SKM-1 treated with dmso at 0.1 percent for 144 hours (cell line): Measurements from ENCODE around the gene TNFRSF6B.

Experiments
- DNase-seq: peaks from one replicate; lab custom pipeline; 2025; ENCODE audit not compliant: unreplicated experiment; lab: John Stamatoyannopoulos, UW

The TNFRSF6B gene

DNA sequence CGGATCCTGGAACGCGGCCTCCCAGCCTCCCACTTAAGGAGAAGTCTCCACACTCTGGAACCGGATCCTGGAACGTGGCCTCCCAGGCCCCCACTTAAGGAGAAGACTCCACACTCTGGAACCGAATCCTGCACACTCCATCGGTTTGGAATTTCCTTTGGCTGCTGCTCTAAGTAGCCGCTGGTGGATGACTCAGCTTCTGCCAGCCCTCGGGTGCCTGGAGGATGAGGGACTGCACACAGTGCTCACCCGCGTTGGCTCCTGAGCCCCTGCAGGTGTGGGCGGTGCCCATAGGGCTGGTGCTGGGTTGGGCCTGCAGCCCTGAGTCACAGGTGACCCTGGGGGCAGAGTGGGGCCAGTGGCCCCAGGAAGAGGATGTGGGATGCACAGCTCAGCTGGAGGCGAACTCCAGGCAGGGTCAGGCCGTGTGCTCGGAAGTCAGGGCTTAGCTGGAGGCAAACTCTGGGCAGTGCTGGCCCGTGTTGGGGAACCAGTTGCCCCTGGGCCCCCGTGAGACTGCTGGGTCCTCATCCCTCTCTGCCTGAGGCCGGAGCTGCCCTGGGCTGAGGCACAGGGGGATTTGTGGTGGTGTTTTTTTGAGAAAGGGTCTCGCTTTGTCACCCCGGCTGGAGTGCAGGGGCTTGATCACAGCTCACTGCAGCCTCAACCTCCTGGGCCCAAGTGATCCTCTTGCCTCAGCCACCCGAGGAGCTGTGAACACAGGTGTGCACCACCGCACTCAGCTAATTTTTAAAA is 13.9 kb upstream of the TNFRSF6B start:
- DNase-seq: peak; percentile 19

DNA sequence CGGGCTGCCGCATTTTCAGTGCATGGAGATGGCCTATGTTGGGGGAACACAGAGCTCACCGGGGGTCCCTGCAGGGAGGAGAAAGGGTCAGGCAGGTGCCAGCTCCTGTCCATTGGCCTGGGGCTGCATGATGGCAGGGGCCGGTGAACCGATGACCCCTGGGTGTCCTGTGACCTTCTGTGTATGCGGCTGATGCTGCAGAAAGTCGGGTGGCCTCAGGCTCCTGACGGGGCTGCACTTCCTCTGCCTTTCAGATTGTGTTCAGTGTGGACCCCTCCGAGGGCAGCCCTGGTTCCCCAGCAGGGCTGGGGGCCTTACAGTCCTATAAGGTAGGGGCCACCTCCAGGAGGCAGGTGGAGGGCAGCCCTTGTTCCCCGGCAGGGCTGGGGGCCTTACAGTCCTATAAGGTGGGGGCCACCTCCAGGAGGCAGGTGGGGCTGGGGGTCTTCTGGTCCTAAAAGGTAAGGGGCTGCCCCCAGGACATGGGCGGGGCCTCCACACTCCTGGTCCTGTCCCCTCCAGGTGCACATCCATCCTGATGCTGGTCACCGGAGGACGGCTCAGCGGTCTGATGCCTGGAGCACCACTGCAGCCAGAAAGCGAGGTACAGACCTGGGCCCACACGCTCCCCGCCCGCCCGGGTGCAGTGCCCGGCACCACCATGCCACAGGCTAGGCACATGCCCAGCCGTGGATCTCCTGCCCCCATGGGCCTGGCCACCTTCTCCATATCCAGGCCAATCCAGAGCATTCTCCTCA is 11.0 kb upstream of the TNFRSF6B start:
- no peak for DNase-seq

DNA sequence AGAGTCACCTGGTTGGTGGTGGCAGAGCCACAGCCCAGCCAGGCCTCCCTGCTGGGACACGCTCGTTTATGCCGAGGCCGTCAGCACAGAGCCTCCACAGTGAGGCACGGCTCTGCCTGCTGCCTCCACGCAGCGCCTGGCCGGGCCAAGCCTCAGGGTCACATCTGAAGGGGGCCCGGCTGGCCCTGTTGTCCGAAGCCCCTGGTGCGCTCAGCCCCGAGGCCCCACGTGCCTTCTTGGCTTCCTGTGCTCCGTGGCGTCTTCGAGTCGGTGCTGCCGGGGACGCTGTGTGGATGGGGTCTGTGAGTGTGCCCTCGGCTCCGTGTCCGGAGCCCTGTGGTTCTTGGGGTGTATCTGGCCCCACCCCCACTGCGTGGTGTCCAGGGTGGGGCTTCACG is 10.4 kb upstream of the TNFRSF6B start:
- no peak for DNase-seq

DNA sequence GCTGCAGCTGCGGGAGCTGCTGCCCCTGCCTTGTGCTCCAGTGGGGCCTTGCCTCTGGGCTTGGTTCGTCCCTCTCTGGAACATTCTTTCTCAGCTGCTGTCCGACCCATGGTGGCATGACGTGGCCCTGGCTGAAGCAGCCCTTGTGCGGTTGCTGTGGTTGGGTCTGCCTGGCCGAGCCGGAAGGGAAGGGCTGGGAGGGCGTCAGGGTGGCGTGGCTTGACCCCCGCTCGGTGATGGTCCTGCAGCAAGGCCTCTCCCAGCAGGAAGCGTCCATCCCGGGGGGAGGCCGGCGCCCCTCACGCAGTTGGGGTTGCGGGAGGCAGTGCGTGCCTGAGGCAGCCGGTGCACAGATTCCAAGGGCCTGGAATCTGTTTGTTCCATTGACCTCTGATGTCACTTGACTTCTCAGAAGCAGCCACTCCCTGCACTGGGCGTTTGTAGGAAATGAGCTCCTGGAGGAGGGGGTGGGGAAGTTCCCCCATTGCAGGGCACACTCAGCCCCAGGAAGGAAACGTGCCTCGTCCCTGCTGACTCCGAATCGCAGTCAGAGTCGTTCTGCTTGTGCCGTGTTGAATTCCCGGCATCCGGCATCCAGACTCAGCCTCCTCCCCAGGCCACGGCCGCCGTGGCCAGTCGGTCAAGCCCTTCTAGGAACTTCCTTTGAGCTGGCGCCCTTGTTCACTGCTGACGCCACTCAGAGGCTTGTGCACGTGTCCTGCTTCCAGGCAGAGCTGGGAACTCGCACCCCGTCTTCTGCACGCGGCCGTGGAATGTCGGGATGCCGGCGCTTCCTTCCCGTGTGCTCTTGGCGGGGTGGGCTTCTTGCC is 9.7 kb upstream of the TNFRSF6B start:
- DNase-seq: no peak

DNA sequence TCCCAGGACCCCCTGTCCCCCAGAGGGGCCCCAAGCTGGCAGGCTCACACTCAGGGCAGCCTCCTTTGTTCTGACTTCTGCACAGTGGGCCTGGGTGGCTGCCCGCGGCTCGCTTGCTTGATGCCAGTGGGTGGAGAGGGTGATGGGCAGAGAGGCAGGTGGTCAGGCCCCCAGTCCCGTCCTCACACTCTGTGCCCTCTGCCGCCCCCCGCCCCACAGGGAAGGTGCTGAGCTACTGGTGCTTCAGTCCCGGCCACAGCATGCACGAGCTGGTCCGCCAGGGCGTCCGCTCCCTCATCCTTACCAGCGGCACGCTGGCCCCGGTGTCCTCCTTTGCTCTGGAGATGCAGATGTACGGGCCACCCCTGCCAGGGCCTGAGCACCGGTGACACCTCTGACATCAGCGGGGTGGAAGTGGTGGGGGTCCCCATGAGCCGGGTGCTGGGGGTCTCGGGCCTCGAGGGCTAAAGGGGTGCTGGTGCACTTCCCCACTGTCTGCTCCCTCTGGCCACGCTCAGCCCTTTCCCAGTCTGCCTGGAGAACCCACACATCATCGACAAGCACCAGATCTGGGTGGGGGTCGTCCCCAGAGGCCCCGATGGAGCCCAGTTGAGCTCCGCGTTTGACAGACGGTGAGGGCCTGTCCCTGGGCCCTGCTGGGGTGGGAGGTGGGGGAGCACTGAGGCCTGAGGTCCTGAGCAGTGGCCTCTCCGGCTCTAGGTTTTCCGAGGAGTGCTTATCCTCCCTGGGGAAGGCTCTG is 8.9 kb upstream of the TNFRSF6B start:
- DNase-seq: no peak

DNA sequence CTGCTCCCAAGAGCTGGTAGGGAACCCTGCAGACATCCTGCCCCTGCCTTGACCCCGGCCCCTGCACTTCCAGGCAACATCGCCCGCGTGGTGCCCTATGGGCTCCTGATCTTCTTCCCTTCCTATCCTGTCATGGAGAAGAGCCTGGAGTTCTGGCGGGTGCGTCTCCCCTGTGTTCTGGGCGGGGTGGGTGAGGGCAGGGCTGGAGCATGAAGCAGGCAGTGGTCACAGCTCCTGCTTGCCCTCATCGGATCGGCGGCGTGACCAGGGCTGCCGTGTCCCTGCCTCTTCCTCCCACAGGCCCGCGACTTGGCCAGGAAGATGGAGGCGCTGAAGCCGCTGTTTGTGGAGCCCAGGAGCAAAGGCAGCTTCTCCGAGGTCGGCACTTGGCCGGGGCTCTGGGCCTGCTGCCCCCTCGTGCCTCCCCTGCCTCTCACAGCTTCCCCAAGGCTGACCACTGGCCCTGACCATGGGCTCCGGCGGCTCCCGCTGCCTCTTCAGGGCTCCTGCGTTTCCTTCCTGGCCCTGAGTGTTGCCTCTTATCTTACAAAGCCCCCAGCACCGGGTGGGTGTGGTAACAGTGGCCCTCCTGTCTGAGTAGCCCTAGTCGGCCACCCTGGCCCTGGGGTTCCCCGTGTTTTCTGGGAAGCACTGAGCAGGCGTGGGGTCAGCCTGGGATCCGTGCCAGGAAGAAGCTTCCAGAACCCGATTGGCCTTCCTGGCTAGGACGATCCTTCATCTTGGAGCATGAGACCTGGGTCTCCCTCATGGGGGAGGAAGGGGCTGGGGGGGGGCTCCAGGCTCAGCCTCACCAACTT is 8.0 kb upstream of the TNFRSF6B start:
- DNase-seq: no peak

DNA sequence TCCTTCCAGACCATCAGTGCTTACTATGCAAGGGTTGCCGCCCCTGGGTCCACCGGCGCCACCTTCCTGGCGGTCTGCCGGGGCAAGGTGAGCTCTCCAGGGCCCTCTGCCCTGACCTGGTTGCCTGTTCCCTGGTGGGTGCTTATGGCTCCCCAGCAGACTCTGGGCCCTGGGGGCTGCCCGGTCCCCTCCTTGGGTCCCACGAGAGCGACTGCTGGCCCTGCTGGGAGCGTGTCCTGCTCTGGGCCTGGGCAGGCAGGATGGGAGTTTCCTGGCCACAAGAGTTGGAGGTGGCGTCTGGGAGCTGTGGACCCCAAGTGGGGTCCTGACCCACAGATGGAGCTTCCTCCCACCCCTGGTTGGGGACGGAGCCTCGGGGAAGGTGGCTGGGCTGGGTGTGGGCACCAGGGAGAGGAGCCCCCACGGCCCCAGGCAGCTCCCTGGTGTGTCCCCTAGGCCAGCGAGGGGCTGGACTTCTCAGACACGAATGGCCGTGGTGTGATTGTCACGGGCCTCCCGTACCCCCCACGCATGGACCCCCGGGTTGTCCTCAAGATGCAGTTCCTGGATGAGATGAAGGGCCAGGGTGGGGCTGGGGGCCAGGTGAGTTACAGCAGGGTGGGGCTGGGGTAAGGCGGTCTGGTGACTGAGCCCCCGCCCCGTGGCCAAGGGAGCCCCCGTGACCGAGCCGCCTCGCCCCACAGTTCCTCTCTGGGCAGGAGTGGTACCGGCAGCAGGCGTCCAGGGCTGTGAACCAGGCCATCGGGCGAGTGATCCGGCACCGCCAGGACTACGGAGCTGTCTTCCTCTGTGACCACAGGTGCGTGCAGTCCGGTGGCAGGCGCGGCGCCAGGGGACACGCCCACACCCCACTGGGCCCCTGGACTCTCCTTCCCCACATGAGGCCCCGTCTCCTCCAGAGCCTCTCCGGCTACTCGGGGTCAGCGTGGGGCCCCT is 7.1 kb upstream of the TNFRSF6B start:
- no peak for DNase-seq

DNA sequence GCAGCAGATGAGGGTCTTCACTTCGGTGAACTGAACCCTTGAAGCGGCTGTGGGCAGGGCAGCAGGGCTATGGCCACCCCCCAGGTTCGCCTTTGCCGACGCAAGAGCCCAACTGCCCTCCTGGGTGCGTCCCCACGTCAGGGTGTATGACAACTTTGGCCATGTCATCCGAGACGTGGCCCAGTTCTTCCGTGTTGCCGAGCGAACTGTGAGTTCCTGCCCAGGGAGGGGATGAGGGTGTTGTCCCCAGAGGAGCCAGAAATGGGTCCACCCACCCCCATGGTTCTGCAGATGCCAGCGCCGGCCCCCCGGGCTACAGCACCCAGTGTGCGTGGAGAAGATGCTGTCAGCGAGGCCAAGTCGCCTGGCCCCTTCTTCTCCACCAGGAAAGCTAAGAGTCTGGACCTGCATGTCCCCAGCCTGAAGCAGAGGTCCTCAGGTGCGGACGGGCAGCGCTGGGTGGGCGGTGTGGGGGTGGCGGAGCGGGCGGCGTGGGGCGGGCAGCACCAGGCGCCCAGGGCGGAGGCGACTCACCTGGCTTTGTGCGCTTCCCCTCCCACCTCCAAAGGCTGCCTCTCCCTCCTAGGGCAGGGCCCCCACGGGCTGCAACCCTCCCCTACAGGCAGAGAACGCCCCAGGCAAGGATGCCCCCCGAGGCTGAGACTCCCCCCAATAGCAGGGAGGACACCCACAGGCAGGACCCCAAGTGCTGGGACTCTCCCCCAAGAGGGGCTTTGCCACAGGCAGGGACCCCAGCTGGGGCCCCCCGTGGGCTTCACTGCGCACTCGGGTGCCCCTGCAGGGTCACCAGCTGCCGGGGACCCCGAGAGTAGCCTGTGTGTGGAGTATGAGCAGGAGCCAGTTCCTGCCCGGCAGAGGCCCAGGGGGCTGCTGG is 6.2 kb upstream of the TNFRSF6B start:
- DNase-seq: no peak

DNA sequence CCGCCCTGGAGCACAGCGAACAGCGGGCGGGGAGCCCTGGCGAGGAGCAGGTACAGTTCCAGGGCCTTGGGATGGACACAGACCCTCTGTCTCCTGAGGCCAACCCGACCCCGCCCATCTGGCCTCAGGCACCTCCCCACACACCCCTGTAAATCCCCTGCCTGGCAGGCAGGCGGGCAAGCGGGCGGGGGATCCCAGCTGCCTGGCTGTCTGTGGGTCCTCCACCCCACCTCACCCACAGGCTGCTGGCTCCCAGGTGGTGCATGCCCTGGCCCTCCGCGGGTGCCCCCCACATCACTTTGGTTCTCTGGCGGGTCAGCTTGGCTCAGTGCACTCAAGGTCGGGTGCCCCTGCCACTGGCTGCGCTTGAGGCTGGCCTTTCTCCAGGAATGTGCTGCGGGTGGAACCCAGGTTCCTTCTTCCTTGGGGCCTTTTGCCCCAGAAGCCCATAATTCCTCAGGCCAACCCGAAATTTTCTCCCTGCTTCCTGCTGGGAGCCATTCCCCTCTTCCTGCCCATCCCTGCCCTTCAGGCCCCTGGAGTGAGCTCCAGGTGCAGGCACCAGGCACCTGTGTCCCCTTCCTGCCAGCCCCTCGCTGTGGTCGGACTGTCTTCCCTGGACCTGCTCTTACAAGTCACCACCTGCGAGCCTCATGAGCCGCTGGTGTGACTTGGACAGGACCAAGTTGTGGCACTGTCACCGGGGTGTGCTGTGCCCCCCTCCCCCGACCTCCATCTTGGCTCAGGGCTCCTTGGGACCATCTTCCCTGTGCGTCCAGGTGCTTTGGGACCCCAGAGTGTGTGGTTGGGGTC is 5.3 kb upstream of the TNFRSF6B start:
- DNase-seq: no peak

DNA sequence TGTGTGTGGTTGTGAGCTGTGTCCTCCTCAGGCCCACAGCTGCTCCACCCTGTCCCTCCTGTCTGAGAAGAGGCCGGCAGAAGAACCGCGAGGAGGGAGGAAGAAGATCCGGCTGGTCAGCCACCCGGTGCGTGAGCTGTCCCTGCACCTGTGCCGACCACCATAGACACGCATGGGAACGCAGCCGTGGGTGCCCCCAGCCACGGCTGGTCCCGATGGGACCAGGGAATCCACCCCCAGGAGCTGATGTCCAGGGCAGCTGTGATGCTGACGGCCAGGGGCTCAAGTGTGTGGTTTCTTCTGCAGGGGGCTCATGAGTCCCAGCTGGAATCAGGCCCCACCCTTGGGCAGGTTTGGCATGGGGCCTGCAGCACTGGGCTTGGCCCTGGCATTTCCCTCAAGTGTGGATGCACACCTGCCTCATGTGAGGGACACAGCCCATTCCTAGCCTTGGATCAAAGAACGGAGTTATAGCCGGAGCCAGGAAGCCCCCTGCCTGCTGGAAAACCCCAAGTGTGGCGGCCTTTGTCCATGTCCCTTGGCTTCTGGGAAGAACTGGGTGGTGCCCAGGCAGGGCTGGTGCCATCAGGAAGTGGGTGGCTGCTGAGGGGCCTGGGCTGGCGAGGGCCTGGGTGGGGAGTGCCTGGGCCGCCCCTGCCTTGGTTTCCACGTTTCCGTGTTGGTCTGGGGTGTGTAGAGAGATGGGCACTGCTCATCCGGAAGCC is 4.6 kb upstream of the TNFRSF6B start:
- DNase-seq: no peak

DNA sequence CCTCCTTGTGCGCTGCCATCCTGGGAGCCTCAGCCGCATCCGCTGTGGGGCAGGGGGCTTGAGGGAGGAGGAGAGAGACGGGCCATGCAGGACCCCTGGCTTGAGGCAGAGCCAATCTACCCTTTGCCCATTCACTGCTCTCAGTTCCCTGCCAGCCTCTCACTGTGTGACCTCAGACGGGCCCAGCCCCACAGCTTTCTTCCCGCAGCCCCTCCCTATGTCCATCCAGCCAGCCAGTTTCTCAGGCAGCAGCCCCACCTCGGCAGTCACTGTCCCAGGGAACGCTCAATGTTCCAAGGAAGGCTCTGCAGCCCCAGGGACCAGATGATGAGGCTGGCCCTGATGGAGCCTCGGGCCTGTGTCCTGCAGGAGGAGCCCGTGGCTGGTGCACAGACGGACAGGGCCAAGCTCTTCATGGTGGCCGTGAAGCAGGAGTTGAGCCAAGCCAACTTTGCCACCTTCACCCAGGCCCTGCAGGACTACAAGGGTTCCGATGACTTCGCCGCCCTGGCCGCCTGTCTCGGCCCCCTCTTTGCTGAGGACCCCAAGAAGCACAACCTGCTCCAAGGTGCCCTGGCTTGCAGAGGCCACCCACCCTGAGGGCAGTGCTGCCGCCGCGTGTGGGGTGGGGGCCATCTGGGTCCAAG is 3.9 kb upstream of the TNFRSF6B start:
- DNase-seq: no peak

DNA sequence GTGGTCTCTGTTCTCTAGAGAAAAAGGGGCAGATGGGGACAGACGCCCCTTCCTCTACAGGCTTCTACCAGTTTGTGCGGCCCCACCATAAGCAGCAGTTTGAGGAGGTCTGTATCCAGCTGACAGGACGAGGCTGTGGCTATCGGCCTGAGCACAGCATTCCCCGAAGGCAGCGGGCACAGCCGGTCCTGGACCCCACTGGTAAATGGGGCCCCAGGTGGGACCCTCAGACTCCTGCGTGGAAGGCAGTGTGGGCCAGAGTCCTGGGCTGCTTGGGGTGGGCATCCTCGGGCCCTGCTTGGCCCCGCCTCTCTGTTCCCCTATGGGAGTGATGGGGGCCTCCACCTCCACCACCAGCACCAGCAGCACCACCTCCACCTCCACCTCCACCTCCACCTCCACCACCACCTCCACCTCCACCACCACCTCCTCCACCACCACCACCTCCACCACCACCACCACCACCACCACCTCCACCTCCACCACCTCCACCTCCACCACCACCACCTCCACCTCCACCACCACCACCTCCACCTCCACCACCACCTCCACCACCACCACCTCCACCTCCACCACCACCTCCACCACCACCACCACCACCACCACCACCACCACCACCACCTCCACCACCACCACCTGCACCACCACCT is 3.2 kb upstream of the TNFRSF6B start:
- DNase-seq: no peak

DNA sequence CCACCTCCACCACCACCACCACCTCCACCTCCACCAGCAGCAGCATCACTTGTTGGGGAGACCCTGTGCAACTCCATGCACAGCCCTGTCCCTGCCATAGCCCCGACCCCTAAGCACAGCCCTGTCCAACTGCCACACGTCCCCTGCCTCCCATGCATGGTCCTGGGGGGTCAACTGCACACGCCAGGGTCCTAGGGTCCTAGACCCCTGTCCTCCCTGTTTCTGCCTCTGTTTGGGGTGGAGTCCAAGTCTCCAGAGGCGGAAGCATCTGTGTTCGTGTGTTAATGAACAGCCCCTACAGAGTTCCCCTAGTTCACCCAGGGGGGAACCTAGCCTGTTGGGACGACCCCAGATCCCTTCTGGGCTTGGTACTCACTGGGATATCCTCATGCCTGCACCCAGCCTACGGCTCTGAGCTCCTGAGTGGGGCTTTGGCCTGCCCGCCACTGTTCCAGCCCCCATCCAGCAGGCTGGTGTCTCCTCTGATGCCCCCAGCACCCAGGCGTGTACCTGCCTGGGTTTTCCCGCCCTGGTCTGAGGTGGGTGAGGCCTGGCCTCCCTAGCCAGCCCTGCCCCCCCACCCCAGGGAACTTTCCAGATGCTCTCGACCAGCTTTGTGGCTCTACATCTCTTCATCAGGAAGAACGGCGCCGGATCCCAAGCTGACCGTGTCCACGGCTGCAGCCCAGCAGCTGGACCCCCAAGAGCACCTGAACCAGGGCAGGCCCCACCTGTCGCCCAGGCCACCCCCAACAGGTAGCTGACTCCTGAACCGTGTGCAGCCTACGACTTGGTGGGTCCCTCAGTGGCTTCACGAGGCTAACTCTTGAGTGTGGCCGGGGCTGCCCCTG is 2.5 kb upstream of the TNFRSF6B start:
- no peak for DNase-seq

DNA sequence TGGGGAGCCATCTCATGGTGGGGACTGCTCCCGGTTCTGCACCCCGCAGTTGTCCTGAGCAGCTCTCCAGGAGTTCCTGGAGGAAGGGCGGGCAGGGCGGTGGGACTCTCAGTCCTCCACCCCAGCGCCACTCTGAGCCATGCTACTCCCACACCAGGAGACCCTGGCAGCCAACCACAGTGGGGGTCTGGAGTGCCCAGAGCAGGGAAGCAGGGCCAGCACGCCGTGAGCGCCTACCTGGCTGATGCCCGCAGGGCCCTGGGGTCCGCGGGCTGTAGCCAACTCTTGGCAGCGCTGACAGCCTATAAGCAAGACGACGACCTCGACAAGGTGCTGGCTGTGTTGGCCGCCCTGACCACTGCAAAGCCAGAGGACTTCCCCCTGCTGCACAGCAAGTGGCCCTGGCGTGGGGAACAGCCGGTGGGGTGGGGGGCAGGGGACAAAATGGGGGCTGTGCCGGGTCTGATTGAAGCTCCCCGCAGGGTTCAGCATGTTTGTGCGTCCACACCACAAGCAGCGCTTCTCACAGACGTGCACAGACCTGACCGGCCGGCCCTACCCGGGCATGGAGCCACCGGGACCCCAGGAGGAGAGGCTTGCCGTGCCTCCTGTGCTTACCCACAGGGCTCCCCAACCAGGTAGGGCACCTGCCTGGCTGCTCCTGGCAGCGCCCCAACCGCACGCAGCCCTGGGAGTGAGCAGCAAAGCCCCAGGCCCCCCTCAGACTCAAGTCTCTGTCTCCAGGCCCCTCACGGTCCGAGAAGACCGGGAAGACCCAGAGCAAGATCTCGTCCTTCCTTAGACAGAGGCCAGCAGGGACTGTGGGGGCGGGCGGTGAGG is 1.6 kb upstream of the TNFRSF6B start:
- no peak for DNase-seq
